ENCODE data around the gene CUTA.

The CUTA gene

DNA sequence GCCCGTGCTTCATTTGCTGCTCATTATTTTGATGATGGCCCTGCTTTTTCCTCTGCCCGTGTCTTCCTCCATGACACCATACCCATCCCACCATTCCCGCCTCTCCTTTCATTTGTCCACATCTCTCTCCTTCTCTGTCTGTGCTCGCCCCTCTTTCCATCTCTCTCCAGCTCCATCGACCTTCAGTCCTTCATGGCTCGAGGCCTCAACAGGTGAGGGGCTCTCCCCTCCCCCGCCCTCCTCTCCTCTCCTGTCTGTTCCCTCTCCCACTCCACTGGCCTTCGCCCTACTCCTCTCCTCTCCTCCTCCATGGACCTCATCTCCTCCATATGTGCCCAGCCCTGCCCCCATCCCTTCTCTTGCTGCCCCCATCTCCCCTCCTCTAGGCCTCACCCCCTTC lies 24.4 kb upstream of the CUTA start:
- peak overlapping the region; percentile 10 for H3K27ac Mint-ChIP-seq

DNA sequence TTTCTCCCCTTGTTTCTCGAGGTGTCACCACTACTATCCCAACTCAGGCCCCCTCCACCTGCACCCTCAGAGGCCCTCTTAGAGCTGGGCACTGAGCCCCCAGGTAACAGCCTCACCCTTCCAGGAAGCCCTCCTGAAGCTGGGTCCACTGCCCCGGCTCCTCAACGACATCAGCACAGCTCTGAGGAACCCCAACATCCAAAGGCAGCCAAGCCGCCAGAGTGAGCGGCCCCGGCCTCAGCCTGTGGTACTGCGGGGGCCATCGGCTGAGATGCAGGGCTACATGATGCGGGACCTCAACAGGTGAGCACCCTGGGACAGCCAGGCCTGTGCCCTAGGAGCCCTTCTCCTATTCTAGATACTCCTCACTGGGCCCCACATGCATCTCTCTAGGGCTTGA lies 23.6 kb upstream of the CUTA start:
- Mint-ChIP-seq H3K36me3 (ENCODE audit: low read depth) (peaks cover 71% of the 10 kb centered on the region), H3K27me3 (ENCODE audit: low read depth, poor library complexity) (peaks cover 3% of the 10 kb centered on the region), H3K27ac (no peak overlapping the region), H3K4me1 (no peaks in the 10 kb centered on the region), H3K9me3 (no peaks in the 10 kb centered on the region), H3K4me3 (no peak overlapping the region)
- TF ChIP-seq, protein P1, sequence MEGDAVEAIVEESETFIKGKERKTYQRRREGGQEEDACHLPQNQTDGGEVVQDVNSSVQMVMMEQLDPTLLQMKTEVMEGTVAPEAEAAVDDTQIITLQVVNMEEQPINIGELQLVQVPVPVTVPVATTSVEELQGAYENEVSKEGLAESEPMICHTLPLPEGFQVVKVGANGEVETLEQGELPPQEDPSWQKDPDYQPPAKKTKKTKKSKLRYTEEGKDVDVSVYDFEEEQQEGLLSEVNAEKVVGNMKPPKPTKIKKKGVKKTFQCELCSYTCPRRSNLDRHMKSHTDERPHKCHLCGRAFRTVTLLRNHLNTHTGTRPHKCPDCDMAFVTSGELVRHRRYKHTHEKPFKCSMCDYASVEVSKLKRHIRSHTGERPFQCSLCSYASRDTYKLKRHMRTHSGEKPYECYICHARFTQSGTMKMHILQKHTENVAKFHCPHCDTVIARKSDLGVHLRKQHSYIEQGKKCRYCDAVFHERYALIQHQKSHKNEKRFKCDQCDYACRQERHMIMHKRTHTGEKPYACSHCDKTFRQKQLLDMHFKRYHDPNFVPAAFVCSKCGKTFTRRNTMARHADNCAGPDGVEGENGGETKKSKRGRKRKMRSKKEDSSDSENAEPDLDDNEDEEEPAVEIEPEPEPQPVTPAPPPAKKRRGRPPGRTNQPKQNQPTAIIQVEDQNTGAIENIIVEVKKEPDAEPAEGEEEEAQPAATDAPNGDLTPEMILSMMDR (IDR thresholded peaks at IDR 0.05), result no peak
- DNase-seq, result no peak

More for the DNA sequence above, 24.4 kb upstream of the CUTA start:
- Mint-ChIP-seq H3K4me1 (no peaks in the 10 kb centered on the region), H3K4me3 (no peak overlapping the region), H3K36me3 (ENCODE audit: low read depth) (peaks cover 71% of the 10 kb centered on the region), H3K27me3 (ENCODE audit: low read depth, poor library complexity) (peaks cover 3% of the 10 kb centered on the region), H3K9me3 (no peaks in the 10 kb centered on the region)
- no peak for DNase-seq
- TF ChIP-seq, protein P1 (IDR thresholded peaks at IDR 0.05), result no peak

DNA sequence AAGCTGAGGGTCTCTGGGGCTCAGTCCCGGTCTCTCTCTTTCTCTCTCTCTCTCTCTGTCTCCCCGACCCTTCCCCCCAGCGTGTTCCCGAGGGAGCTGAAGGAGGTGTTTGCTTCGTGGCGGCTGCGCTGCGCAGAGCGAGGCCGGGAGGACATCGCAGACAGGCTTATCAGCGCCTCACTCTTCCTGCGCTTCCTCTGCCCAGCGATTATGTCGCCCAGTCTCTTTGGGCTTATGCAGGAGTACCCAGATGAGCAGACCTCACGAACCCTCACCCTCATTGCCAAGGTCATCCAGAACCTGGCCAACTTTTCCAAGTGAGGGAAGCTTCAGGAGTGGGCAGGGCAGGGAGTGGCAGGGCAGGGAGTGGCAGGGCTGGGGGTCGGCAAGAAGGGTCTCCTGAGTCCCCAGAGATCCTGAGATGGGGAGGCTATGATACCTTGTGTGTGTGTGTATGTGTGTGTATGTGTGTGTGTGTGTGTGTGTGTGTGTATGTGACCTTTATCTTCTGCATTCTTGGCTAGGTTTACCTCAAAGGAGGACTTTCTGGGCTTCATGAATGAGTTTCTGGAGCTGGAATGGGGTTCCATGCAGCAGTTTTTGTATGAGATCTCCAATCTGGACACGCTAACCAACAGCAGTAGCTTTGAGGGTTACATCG lies 22.9 kb upstream of the CUTA start:
- H3K4me3 Mint-ChIP-seq, result no peak overlapping the region
- no peaks in the 10 kb centered on the region for H3K9me3 Mint-ChIP-seq
- TF ChIP-seq, protein P1 (IDR thresholded peaks at IDR 0.05), result no peak
- DNase-seq, result no peak
- H3K27ac Mint-ChIP-seq, result peak overlapping the region; percentile 61
- H3K4me1 Mint-ChIP-seq, result no peaks in the 10 kb centered on the region
- peaks cover 3% of the 10 kb centered on the region for H3K27me3 Mint-ChIP-seq (ENCODE audit: low read depth, poor library complexity)
- peaks cover 72% of the 10 kb centered on the region for H3K36me3 Mint-ChIP-seq (ENCODE audit: low read depth)

DNA sequence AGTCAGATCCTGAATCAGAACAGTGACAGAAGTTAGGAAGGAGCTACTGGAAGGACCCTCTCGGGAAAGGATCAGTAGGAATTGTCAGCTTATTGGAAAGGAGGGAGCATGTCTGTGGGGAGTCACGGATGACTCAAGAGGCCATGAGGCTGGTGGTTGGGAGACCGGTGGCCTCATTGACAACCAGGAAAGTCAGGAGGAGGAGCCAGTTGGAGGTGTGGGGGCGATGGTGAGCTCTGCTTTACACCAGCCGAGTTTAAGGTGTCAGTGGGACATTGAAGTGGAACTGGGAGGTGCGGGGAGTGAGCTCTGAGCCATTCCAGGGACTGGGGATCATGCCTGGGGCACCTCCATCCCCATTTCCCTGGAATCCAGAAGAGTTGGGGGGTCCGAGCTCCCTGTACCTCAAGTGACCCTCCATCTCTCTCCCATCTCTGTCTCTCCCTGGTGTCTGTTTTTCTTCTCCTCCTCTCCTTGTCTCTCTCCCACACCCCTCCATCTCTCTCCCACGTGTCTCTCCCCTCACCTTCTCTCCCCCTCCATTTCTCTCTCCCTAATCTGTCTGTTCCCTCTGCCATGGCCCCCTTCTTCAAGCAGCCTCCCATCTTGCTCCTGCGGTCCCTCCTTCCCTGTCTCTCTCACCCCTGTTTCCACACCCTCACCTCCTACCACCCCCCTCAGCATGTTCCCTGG lies 22.2 kb upstream of the CUTA start:
- H3K36me3 Mint-ChIP-seq (ENCODE audit: low read depth), result peaks cover 76% of the 10 kb centered on the region
- DNase-seq, result no peak
- TF ChIP-seq, protein P1 (IDR thresholded peaks at IDR 0.05), result no peak
- H3K9me3 Mint-ChIP-seq, result no peaks in the 10 kb centered on the region
- peaks cover 6% of the 10 kb centered on the region for H3K4me1 Mint-ChIP-seq
- peaks cover 3% of the 10 kb centered on the region for H3K27me3 Mint-ChIP-seq (ENCODE audit: low read depth, poor library complexity)
- no peak overlapping the region for H3K4me3 Mint-ChIP-seq
- peak overlapping the region; percentile 91 for H3K27ac Mint-ChIP-seq

DNA sequence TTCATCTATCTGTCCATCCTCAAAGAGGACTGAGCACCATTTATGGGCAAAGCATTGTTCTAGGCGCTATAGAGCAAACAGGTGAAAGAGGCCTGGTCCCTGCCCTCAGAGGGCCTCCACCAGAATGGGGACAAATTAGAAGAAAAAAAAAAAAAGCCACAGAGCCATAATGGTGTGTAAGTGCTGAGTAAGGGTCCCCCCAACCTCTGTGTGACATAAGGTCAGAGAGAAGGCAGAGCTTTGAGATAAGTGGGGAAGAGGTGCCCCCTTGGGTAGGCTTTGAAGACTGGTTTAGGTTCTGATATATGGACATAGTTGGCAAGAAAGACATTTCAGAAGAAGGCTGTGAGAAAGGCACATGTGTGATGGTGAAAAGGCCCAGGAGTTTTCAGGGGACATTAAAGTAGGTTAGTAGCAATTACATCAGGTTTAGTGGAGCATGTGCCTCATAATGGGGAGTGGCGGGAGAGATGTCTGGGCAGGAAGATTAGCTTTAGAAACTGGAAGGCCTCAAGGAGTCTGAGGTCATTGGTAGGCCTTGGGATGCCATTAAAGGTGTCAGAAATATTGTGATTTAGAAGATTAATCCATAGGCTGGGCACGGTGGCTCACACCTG lies 21.2 kb upstream of the CUTA start:
- Mint-ChIP-seq H3K4me1 (peaks cover 10% of the 10 kb centered on the region), H3K36me3 (ENCODE audit: low read depth) (peaks cover 69% of the 10 kb centered on the region), H3K4me3 (no peak overlapping the region), H3K27ac (no peak overlapping the region), H3K9me3 (no peaks in the 10 kb centered on the region), H3K27me3 (ENCODE audit: low read depth, poor library complexity) (no peaks in the 10 kb centered on the region)
- no peak for DNase-seq
- TF ChIP-seq, protein P1 (IDR thresholded peaks at IDR 0.05), result no peak
